Testis (tissue), 3 donors: ENCODE data around the gene USP35. TPM values are rescaled to one million over a fixed set of nuclear protein-coding genes. Genes with fewer than 3 reads are reported as not detected.

Source experiments
- DNase-seq: peaks from one replicate; pipeline ENCODE4 v3.0.0-alpha.2; 2019
- H3K27ac ChIP-seq, 2 donors: fragments of 200-600 bp; sonication (generic); one replicate each; pipeline ENCODE4 v1.5.1; 2019
- H3K27me3 ChIP-seq: fragments of 200-600 bp; sonication (generic); one replicate; pipeline ENCODE4 v1.5.1; 2019
- H3K36me3 ChIP-seq: fragments of 200-600 bp; sonication (generic); one replicate; pipeline ENCODE4 v1.5.1; 2017; ENCODE audit warnings: low read depth; ENCODE audit errors: missing control alignments
- H3K4me1 ChIP-seq: fragments of 200-600 bp; sonication (generic); one replicate; pipeline ENCODE4 v1.5.1; 2019
- H3K4me3 ChIP-seq, 2 donors: fragments of 200-600 bp; sonication (generic); one replicate each; pipeline ENCODE4 v1.5.1; 2017 to 2019
- H3K9me3 ChIP-seq: fragments of 200-600 bp; sonication (generic); one replicate; pipeline ENCODE4 v1.5.1; 2017
- POLR2A ChIP-seq: fragments of 450-650 bp; IDR thresholded peaks from one replicate; pipeline ENCODE4 v1.6.1; 2017; ENCODE audit warnings: antibody characterized with exemption, mild to moderate bottlenecking, moderate library complexity
- WGBS, 2 donors: methylation state at CpG; one replicate each; pipeline ENCODE4 v1.1.5; 2018; 5-methylcytosine and 5-hydroxymethylcytosine counted together
- intact Hi-C: fragments of 100-400 bp; cut with DNase I; formaldehyde crosslinking; loops from one replicate; pipeline ENCODE4 v1.15.1; 2023; ENCODE audit warnings: low total_unique reads
- polyA plus RNA-seq: library from polyadenylated mRNA; stranded (reverse); fragments of 350-450 nt; fragmentation: Illumina TruSeq; extraction: RNeasy Lipid Tissue Mini Kit (QIAGEN cat#74804); gene quantifications from one replicate; pipeline ENCODE4 v1.2.3, GENCODE V29; 2014; ENCODE audit warnings: low read depth, low replicate concordance; ENCODE audit not compliant: insufficient read depth
- total RNA-seq, 2 donors: library from RNA; depleted of rRNA; stranded (reverse); fragments of >200 nt; gene quantifications; one replicate each; pipeline ENCODE4 v1.2.3, GENCODE V29; 2016
- TF ChIP-seq, protein P1 (sequence below), 3 experiments: fragments of 450-650 bp in 2 of 3; fragments of 200-600 bp in 1 of 3; sonication (generic) in 1 of 3; IDR thresholded peaks; one replicate each; pipeline ENCODE4 v1.5.1; 2016 to 2019; ENCODE audit warnings: antibody characterized with exemption in 3 of 3, mild to moderate bottlenecking in 2 of 3, moderate library complexity in 1 of 3

USP35 gene
- total and polyA plus RNA-seq, 3 donors from 2014 or later = 10.5 to 33.5 (median 25.8) TPM

DNA sequence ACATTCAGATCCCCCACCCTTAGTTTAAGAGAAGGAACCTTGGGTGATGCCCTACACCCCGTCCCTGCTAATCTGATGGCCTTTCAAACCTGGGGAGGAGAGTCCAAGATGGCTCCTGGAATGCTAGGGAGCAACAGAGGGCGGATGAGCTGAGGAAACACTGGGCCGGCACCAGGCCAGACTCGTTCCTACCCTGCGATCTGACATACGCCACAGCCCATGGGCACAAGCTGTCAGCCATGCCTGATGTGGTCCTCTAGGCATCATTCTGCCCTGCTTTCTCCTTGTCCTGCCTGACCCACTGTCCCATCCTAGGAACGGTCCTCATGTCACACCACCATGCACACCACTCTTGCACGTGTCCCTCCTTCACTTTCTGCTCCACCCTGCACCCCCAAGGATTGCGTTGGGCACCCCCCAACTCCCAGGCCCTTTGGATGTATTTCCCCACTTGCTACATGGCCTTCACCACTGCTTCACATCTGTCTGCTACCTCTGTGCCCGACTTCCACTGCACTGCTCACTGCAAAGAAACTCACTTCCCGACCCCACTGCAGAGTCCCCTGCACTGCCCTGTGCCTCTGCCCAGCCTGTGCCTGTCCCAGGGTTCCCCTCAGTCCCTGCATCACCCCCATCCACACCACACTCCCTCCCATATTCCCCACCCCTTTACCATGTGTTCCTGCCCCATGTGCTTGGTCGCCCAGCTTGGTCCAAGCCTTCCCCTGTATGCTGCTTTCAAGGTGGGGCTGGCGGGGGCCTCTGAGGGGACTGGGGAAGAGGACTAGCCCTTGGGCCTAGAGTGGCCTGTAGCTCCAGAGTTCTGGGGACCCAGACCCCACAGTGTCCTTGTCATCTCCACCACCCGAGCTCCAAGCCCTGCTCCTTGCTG, 29.2 kb downstream of the USP35 start:
- Histone ChIP-seq H3K27ac (no peak overlapping the region), H3K9me3 (no peaks in the 10 kb centered on the region), H3K36me3 (no peaks in the 10 kb centered on the region), H3K27me3 (no peaks in the 10 kb centered on the region), H3K4me3 (no peak overlapping the region), H3K4me1 (no peaks in the 10 kb centered on the region)
- no peak for DNase-seq
- WGBS, 2 donors = 91 to 92% methylated on average over 14 of the region's 14 CpGs
- no peak for TF ChIP-seq POLR2A
- TF ChIP-seq, protein P1, sequence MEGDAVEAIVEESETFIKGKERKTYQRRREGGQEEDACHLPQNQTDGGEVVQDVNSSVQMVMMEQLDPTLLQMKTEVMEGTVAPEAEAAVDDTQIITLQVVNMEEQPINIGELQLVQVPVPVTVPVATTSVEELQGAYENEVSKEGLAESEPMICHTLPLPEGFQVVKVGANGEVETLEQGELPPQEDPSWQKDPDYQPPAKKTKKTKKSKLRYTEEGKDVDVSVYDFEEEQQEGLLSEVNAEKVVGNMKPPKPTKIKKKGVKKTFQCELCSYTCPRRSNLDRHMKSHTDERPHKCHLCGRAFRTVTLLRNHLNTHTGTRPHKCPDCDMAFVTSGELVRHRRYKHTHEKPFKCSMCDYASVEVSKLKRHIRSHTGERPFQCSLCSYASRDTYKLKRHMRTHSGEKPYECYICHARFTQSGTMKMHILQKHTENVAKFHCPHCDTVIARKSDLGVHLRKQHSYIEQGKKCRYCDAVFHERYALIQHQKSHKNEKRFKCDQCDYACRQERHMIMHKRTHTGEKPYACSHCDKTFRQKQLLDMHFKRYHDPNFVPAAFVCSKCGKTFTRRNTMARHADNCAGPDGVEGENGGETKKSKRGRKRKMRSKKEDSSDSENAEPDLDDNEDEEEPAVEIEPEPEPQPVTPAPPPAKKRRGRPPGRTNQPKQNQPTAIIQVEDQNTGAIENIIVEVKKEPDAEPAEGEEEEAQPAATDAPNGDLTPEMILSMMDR (IDR thresholded peaks at IDR 0.05) = no peak
- intact Hi-C loops = no loop called here

DNA sequence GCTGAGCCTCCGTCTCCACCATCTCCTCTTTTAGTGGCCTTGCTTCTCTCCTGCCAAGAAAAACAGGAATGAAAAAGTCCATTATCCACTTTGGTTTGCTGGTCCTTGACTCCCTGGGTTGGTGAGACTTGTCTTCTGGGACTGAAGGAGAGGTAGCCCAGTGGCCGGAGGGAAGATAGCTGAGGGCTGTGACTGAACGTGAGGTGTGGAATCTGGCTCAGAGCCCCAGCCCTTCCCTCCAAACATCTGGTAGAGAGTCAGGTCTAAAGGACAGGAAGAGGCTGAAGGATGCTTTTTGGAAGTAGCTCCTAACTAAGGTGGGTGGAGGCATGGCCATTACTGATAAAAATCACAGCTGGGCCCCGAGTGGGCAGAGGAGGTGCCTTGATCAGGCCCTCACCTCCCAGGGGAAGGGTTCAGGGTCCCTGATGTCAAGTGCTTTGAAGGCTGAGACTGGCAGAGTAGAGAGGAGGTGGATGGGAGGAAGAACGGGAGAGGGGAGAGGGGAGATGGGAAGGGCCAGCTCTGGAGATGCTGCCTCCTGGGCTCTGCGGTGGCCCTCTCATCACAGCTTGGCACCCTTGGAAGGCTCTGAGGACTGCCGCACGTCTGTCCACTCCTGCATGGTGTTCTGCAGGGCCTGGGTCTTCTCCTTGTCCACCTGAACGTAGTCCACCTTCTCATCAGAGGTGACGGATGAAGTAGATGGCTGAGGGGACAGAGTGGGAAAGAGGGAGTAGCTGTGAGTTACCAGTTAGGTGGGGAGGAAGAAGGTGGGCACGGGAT, 30.2 kb downstream of the USP35 start:
- WGBS, 2 donors = 81 to 87% methylated on average over 11 of the region's 11 CpGs
- DNase-seq = no peak
- intact Hi-C loops = no loop called here
- TF ChIP-seq, protein P1 (IDR thresholded peaks at IDR 0.05) = no peak
- no peak for TF ChIP-seq POLR2A
- Histone ChIP-seq H3K27ac (no peak overlapping the region), H3K4me3 (no peak overlapping the region), H3K36me3 (no peaks in the 10 kb centered on the region), H3K4me1 (no peaks in the 10 kb centered on the region), H3K27me3 (no peaks in the 10 kb centered on the region), H3K9me3 (no peaks in the 10 kb centered on the region)

DNA sequence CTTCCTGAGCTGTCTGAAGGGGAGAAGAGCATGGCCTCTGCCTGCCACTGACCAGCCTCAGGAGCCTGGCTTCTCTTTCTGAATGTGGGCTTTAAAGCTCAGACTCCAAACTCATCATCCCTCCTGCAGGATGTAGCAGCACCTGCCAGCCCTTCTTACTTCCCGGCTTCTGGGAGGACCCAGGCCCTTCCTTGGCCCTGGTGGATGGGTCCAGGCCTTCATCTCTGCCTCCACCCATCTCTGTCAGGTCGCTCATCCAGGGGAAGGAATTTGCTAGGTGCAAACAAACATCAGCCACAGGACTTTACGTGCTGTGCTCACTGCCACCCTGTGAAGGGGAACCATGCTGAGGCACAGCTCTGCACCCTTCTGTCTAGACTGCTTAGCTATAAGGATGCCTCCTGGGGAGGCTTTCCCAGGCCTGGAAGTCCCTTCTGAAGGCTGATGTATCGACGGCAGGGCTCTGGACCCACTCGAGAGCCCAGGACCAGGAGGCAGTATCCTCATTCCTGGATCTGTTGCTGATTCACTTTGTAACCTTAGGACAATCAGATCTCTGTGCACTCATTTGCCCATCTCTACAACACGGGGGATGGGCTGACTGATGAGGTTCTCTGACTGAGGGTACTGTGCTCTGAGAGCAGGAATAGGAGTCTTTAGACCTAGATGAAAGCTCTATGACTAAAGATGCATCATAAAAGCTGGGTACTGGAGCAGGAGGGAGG, 30.9 kb downstream of the USP35 start:
- no peaks in the 10 kb centered on the region for H3K36me3 ChIP-seq
- intact Hi-C loops = no loop called here
- no peak overlapping the region for H3K4me3 ChIP-seq
- WGBS, 2 donors = 90 to 91% methylated on average over 5 to 7 of the region's 7 CpGs
- no peaks in the 10 kb centered on the region for H3K9me3 ChIP-seq
- H3K27ac ChIP-seq = no peak overlapping the region
- H3K4me1 ChIP-seq = no peaks in the 10 kb centered on the region
- TF ChIP-seq POLR2A = no peak
- no peaks in the 10 kb centered on the region for H3K27me3 ChIP-seq
- DNase-seq = no peak

DNA sequence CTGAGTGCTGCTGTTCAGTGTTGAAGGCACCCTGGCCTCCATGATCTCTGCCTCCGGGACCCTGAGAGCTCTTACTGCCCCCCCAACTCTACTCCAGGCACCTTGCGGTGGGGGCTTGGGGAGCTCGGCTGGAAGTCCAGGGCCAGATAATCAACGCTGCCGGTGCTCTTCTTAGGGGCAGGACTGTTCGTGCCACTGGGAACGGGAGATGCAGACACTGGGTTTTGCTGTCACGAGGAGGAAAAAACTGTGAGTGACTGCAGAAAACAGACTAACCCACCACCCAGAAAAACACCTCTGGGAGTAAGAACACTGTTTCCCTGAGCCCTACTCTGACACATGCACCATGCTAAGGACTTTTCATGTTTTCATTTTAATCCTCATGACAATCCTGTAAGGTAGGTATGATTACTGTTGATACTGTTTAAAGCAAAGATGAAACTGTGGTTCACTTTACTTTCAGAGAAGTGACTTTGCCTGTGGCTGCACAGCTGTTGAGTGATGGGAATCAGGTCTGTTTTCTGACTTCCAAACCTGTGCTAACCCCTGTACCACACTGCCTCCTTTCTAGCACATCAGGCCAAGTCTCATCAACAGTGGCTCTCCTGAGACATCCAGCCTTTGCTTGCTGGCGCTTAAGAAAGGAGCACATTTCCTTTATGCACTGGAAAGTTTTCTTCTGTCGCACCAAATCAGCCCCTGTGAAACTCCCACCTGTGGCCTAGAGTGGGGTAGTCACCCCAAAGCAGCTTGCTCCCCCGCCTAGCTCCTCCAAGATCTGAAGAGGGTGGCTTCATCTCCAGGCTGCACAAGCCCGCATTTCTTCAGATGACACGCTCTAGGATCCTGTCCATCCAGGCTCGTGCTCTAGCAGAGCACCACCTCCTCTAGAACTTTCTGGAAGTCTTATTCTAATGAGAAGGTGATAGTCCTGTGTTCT, 31.8 kb downstream of the USP35 start:
- WGBS, 2 donors = 88 to 92% methylated on average over 14 of the region's 14 CpGs
- TF ChIP-seq POLR2A = no peak
- TF ChIP-seq, protein P1 (IDR thresholded peaks at IDR 0.05) = no peak
- no peak overlapping the region for H3K27ac ChIP-seq
- H3K27me3 ChIP-seq = no peaks in the 10 kb centered on the region
- H3K4me3 ChIP-seq = no peak overlapping the region
- intact Hi-C loops = no loop called here
- DNase-seq = no peak
- no peaks in the 10 kb centered on the region for H3K4me1 ChIP-seq
- no peaks in the 10 kb centered on the region for H3K36me3 ChIP-seq
- H3K9me3 ChIP-seq = no peaks in the 10 kb centered on the region
